WTC11 (cell line): ENCODE measurements around the gene TOPAZ1. TPM values are rescaled to one million over a fixed set of nuclear protein-coding genes. Genes with fewer than 3 reads are reported as not detected.

Source experiments
- ATAC-seq: fragments of 200-7000 bp; cut with Tn5 transposase; 2 replicates; pipeline ENCODE4 v1.10.0; 2021; ENCODE audit warnings: mild to moderate bottlenecking, moderate library complexity
- CTCF ChIA-PET: fragments of 300-600 bp; sonication (Branson Sonifier 250); formaldehyde crosslinking; loops from one replicate; lab custom pipeline; 2021; ENCODE audit warnings: antibody characterized with exemption; lab: Charles Lee
- POLR2A ChIA-PET: fragments of 350-600 bp; sonication (Branson Sonifier 250); formaldehyde crosslinking; loops from one replicate; lab custom pipeline; 2021; ENCODE audit warnings: antibody characterized with exemption; lab: Charles Lee
- DNase-seq: peaks from one replicate; pipeline ENCODE4 v3.0.0; 2021; ENCODE audit warnings: low spot score
- H3K27ac Mint-ChIP-seq: 2 replicates; pipeline ENCODE4 v1.8.0; 2021; ENCODE audit warnings: mixed read lengths
- H3K27me3 Mint-ChIP-seq: 2 replicates; pipeline ENCODE4 v1.8.0; 2021; ENCODE audit warnings: low read depth, mild to moderate bottlenecking, moderate library complexity, mixed read lengths
- H3K36me3 Mint-ChIP-seq: 2 replicates; pipeline ENCODE4 v1.8.0; 2021; ENCODE audit warnings: mixed read lengths
- H3K4me1 Mint-ChIP-seq: 2 replicates; pipeline ENCODE4 v1.8.0; 2022; ENCODE audit warnings: mixed read lengths
- H3K4me3 Mint-ChIP-seq: 2 replicates; pipeline ENCODE4 v1.8.0; 2021; ENCODE audit warnings: mild to moderate bottlenecking, moderate library complexity, mixed read lengths
- H3K9me3 Mint-ChIP-seq: 2 replicates; pipeline ENCODE4 v1.8.0; 2021; ENCODE audit warnings: mixed read lengths
- ATF2 ChIP-seq: sonication (generic); formaldehyde crosslinking; IDR thresholded peaks from 2 replicates; pipeline ENCODE4 v1.8.1; 2022; ENCODE audit warnings: low read depth, missing genetic modification reagents, borderline replicate concordance
- ATF6 ChIP-seq: sonication (generic); formaldehyde crosslinking; IDR thresholded peaks from 2 replicates; pipeline ENCODE4 v1.8.1; 2023; ENCODE audit warnings: mild to moderate bottlenecking, missing genetic modification reagents
- EMX1 ChIP-seq: fragments of 250-450 bp; sonication (Bioruptor Pico); IDR thresholded peaks from 2 replicates; pipeline ENCODE4 v1.8.0; 2021; ENCODE audit warnings: mild to moderate bottlenecking
- FOXK1 ChIP-seq: sonication (generic); formaldehyde crosslinking; IDR thresholded peaks from 2 replicates; pipeline ENCODE4 v1.8.0; 2022; ENCODE audit warnings: mild to moderate bottlenecking, moderate library complexity, missing genetic modification reagents
- GTF2I ChIP-seq: fragments of 250-450 bp; sonication (Bioruptor Pico); conservative IDR thresholded peaks from 2 replicates; pipeline ENCODE4 v1.4.0; 2021; ENCODE audit warnings: mild to moderate bottlenecking
- NFYB ChIP-seq: sonication (generic); formaldehyde crosslinking; conservative IDR thresholded peaks from 2 replicates; pipeline ENCODE4 v1.8.0; 2022; ENCODE audit warnings: low read depth, missing genetic modification reagents
- NR3C1 ChIP-seq: sonication (generic); formaldehyde crosslinking; conservative IDR thresholded peaks from 2 replicates; pipeline ENCODE4 v1.8.1; 2023; ENCODE audit warnings: low read depth, mild to moderate bottlenecking, missing genetic modification reagents
- PREB ChIP-seq: sonication (generic); formaldehyde crosslinking; IDR thresholded peaks from 2 replicates; pipeline ENCODE4 v1.8.1; 2022; ENCODE audit warnings: mild to moderate bottlenecking, missing genetic modification reagents, moderate library complexity, borderline replicate concordance
- RELA ChIP-seq: sonication (generic); formaldehyde crosslinking; IDR thresholded peaks from 2 replicates; pipeline ENCODE4 v1.8.1; 2022; ENCODE audit warnings: missing genetic modification reagents, mild to moderate bottlenecking, borderline replicate concordance
- SMAD3 ChIP-seq: sonication (generic); formaldehyde crosslinking; IDR thresholded peaks from 2 replicates; pipeline ENCODE4 v1.8.0; 2022; ENCODE audit warnings: missing genetic modification reagents, mild to moderate bottlenecking, borderline replicate concordance
- TCF7 ChIP-seq: sonication (generic); formaldehyde crosslinking; IDR thresholded peaks from 2 replicates; pipeline ENCODE4 v1.8.0; 2022; ENCODE audit warnings: mild to moderate bottlenecking, low read depth, missing genetic modification reagents, moderate library complexity
- TEAD4 ChIP-seq: sonication (generic); formaldehyde crosslinking; IDR thresholded peaks from 2 replicates; pipeline ENCODE4 v1.8.0; 2022; ENCODE audit warnings: mild to moderate bottlenecking, missing genetic modification reagents
- ZNF121 ChIP-seq: sonication (generic); formaldehyde crosslinking; IDR thresholded peaks from 2 replicates; pipeline ENCODE4 v1.8.0; 2023; ENCODE audit warnings: missing genetic modification reagents
- total RNA-seq: library from RNA; stranded (reverse); gene quantifications from 3 replicates; pipeline ENCODE4 v1.2.3, GENCODE V29; 2021

TOPAZ1 gene
- total RNA-seq, 1 experiment from 2014 or later: not detected

- TF ChIP-seq ATF6 (CRISPR knock-in tag): no peak
Observed at GRCh38 chr3:44365952-44366351, 124.3 kb downstream of the TOPAZ1 start (continued).

- H3K4me3 Mint-ChIP-seq: no peak overlapping the region
- TF ChIP-seq EMX1 (CRISPR knock-in tag) (no peak), TCF7 (CRISPR knock-in tag) (no peak), PREB (CRISPR knock-in tag) (no peak), SMAD3 (CRISPR knock-in tag) (no peak), NR3C1 (no peak), GTF2I (no peak), ATF2 (CRISPR knock-in tag) (no peak), RELA (no peak), FOXK1 (no peak), NFYB (CRISPR knock-in tag) (no peak), ZNF121 (CRISPR knock-in tag) (no peak), TEAD4 (CRISPR knock-in tag) (no peak)
- no peaks in the 10 kb centered on the region for H3K4me1 Mint-ChIP-seq
- ChIA-PET POLR2A (no interaction called here), CTCF (no interaction called here)
- peaks cover 28% of the 10 kb centered on the region for H3K36me3 Mint-ChIP-seq
- peaks cover 37% of the 10 kb centered on the region for H3K9me3 Mint-ChIP-seq
- no peak for ATAC-seq
- peaks cover 2% of the 10 kb centered on the region; the same call in 1 of the 2 replicates for H3K27me3 Mint-ChIP-seq
- DNase-seq: no peak
- no peak overlapping the region for H3K27ac Mint-ChIP-seq
Observed at GRCh38 chr3:44375450-44375849, 133.8 kb downstream of the TOPAZ1 start.

Other genes starting within 250 kb of the TOPAZ1 start
- 14.8 to 18.9 TPM (median 16.6 TPM) in 3 replicates for gene TCAIM, start 96.9 kb downstream of the TOPAZ1 start, total RNA-seq
- gene ZNF445, start 235.8 kb downstream of the TOPAZ1 start, total RNA-seq: 20.3 to 27.7 TPM (median 26.0 TPM) in 3 replicates